ENCODE data around the gene MAN2B1.
"Not testable (repeated sequence)": the region's sequence is repeated elsewhere in the genome, so short reads cannot be mapped to it uniquely, and the experiment has no call there.

DNA sequence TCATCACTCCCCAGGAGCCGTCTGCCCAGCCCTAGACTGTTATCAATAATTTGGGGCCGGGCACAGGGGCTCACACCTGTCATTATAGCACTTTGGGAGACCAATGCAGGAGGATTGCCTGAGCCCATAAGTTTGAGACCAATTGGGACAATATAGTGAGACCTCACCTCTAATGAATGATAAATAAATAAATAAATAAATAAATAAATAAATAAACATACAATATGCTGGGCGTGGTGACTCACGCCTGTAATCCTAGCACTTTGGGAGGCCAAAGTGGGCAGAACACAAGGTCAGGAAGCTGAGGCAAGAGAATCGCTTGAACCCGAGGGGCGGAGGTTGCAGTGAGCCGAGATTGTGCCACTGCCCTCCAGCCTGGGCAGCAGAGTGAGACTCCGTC is 46.8 kb upstream of the MAN2B1 start:
- not testable (repeated sequence) for TF ChIP-seq ZNF207 (IDR thresholded peaks at IDR 0.05; ENCODE audit: borderline replicate concordance); TCF12 (IDR thresholded peaks at IDR 0.05); TCF12 (CRISPR knock-in tag; IDR thresholded peaks at IDR 0.05); HNF4A (CRISPR knock-in tag; IDR thresholded peaks at IDR 0.05); MXI1 (IDR thresholded peaks at IDR 0.05; ENCODE audit: borderline replicate concordance, low read depth, low read length); HOMEZ (CRISPR knock-in tag; IDR thresholded peaks at IDR 0.05; ENCODE audit: low read depth); CEBPB (IDR thresholded peaks at IDR 0.05; ENCODE audit: borderline replicate concordance, low read depth, low read length); EP300 (IDR thresholded peaks at IDR 0.05; ENCODE audit: low read depth in 2 of 2, low read length in 2 of 2); EP300 (CRISPR knock-in tag; IDR thresholded peaks at IDR 0.05; ENCODE audit: borderline replicate concordance); ETV5 (CRISPR knock-in tag; IDR thresholded peaks at IDR 0.05; ENCODE audit: borderline replicate concordance)
- TF ChIP-seq, protein P1, sequence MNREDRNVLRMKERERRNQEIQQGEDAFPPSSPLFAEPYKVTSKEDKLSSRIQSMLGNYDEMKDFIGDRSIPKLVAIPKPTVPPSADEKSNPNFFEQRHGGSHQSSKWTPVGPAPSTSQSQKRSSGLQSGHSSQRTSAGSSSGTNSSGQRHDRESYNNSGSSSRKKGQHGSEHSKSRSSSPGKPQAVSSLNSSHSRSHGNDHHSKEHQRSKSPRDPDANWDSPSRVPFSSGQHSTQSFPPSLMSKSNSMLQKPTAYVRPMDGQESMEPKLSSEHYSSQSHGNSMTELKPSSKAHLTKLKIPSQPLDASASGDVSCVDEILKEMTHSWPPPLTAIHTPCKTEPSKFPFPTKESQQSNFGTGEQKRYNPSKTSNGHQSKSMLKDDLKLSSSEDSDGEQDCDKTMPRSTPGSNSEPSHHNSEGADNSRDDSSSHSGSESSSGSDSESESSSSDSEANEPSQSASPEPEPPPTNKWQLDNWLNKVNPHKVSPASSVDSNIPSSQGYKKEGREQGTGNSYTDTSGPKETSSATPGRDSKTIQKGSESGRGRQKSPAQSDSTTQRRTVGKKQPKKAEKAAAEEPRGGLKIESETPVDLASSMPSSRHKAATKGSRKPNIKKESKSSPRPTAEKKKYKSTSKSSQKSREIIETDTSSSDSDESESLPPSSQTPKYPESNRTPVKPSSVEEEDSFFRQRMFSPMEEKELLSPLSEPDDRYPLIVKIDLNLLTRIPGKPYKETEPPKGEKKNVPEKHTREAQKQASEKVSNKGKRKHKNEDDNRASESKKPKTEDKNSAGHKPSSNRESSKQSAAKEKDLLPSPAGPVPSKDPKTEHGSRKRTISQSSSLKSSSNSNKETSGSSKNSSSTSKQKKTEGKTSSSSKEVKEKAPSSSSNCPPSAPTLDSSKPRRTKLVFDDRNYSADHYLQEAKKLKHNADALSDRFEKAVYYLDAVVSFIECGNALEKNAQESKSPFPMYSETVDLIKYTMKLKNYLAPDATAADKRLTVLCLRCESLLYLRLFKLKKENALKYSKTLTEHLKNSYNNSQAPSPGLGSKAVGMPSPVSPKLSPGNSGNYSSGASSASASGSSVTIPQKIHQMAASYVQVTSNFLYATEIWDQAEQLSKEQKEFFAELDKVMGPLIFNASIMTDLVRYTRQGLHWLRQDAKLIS (CRISPR knock-in tag; IDR thresholded peaks at IDR 0.05): not testable (repeated sequence)

All from HepG2 (cell line).